Embryonic facial prominence (tissue), 1 donor: ENCODE results near the gene CYREN.

ENCODE experiments used
- DNase-seq: peaks from one replicate; pipeline ENCODE4 v3.0.0-alpha.2; 2016; ENCODE audit errors: extremely low spot score

CYREN gene

GRCh38 chr7:135197343-135197742 lies 26.8 kb upstream of the CYREN start:
- no peak for DNase-seq

- no peak for DNase-seq
Observed at GRCh38 chr7:135195968-135196629, 25.6 kb upstream of the CYREN start.

GRCh38 chr7:135195156-135195555 lies 24.6 kb upstream of the CYREN start:
- no peak for DNase-seq

- no peak for DNase-seq
Observed at GRCh38 chr7:135194494-135195095, 24.1 kb upstream of the CYREN start.

- DNase-seq, result no peak
Observed at GRCh38 chr7:135193615-135194081, 23.1 kb upstream of the CYREN start.

GRCh38 chr7:135192914-135193536 lies 22.5 kb upstream of the CYREN start:
- DNase-seq, result no peak

GRCh38 chr7:135190703-135191102 lies 20.2 kb upstream of the CYREN start:
- DNase-seq, result no peak

GRCh38 chr7:135189961-135190360 lies 19.5 kb upstream of the CYREN start:
- DNase-seq, result no peak

GRCh38 chr7:135189221-135189662 lies 18.7 kb upstream of the CYREN start:
- no peak for DNase-seq

GRCh38 chr7:135188298-135188984 lies 17.9 kb upstream of the CYREN start:
- DNase-seq, result no peak

- DNase-seq, result no peak
Observed at GRCh38 chr7:135186841-135187253, 16.3 kb upstream of the CYREN start.

- no peak for DNase-seq
Observed at GRCh38 chr7:135186261-135186540, 15.7 kb upstream of the CYREN start.

GRCh38 chr7:135185471-135186260 lies 15.2 kb upstream of the CYREN start:
- no peak for DNase-seq

- DNase-seq, result no peak
Observed at GRCh38 chr7:135184254-135184841, 13.8 kb upstream of the CYREN start.

GRCh38 chr7:135183478-135183877 lies 13.0 kb upstream of the CYREN start:
- no peak for DNase-seq

GRCh38 chr7:135181929-135182678 lies 11.6 kb upstream of the CYREN start:
- no peak for DNase-seq

GRCh38 chr7:135181261-135181928 lies 10.9 kb upstream of the CYREN start:
- DNase-seq, result no peak

GRCh38 chr7:135180122-135180521 lies 9.6 kb upstream of the CYREN start:
- no peak for DNase-seq

- no peak for DNase-seq
Observed at GRCh38 chr7:135179321-135179925, 8.9 kb upstream of the CYREN start.

- no peak for DNase-seq
Observed at GRCh38 chr7:135178364-135178763, 7.9 kb upstream of the CYREN start.
